GM21737 (cell line): Measurements from ENCODE around the gene CD83.
"Not testable (repeated sequence)": the region's sequence is repeated elsewhere in the genome, so short reads cannot be mapped to it uniquely, and the experiment has no call there.

ENCODE experiments used
- ATAC-seq: cut with Tn5 transposase; IDR thresholded peaks from one replicate; pipeline ENCODE4 v1.9.1; 2021; ENCODE audit warnings: mild to moderate bottlenecking, moderate library complexity; ENCODE audit not compliant: unreplicated experiment

Gene CD83

GRCh38 chr6:14146506-14147096 lies 29.0 kb downstream of the CD83 start:
- ATAC-seq = no peak

GRCh38 chr6:14147891-14148290 lies 30.3 kb downstream of the CD83 start:
- no peak for ATAC-seq

GRCh38 chr6:14148471-14148870 lies 30.9 kb downstream of the CD83 start:
- ATAC-seq = no peak

- ATAC-seq = no peak
These were observed 31.6 kb downstream of the CD83 start for GRCh38 chr6:14149053-14149738.

GRCh38 chr6:14149739-14150130 lies 32.2 kb downstream of the CD83 start:
- no peak for ATAC-seq

- ATAC-seq = not testable (repeated sequence)
These were observed 33.7 kb downstream of the CD83 start for GRCh38 chr6:14151300-14151699.

- no peak for ATAC-seq
These were observed 34.2 kb downstream of the CD83 start for GRCh38 chr6:14151773-14152172.

- ATAC-seq = no peak
These were observed 35.7 kb downstream of the CD83 start for GRCh38 chr6:14153228-14153627.

GRCh38 chr6:14159090-14159489 lies 41.5 kb downstream of the CD83 start:
- no peak for ATAC-seq

- no peak for ATAC-seq
These were observed 45.3 kb downstream of the CD83 start for GRCh38 chr6:14162826-14163225.

GRCh38 chr6:14165091-14165490 lies 47.5 kb downstream of the CD83 start:
- ATAC-seq = no peak

GRCh38 chr6:14166839-14167238 lies 49.3 kb downstream of the CD83 start:
- no peak for ATAC-seq

GRCh38 chr6:14170128-14170527 lies 52.6 kb downstream of the CD83 start:
- no peak for ATAC-seq

- ATAC-seq = no peak
These were observed 55.0 kb downstream of the CD83 start for GRCh38 chr6:14172562-14172961.

- no peak for ATAC-seq
These were observed 56.7 kb downstream of the CD83 start for GRCh38 chr6:14174226-14174625.

GRCh38 chr6:14174996-14175395 lies 57.4 kb downstream of the CD83 start:
- ATAC-seq = no peak

GRCh38 chr6:14176429-14176828 lies 58.9 kb downstream of the CD83 start:
- ATAC-seq = no peak

- no peak for ATAC-seq
These were observed 60.0 kb downstream of the CD83 start for GRCh38 chr6:14177413-14178082.

GRCh38 chr6:14178083-14178445 lies 60.5 kb downstream of the CD83 start:
- ATAC-seq = no peak

GRCh38 chr6:14180609-14181008 lies 63.0 kb downstream of the CD83 start:
- no peak for ATAC-seq

GRCh38 chr6:14182916-14183315 lies 65.3 kb downstream of the CD83 start:
- ATAC-seq = no peak
